HG03460 (cell line): ENCODE results near the gene GSK3B.
"Not testable (repeated sequence)": the region's sequence is repeated elsewhere in the genome, so short reads cannot be mapped to it uniquely, and the experiment has no call there.

Source experiments
- ATAC-seq: cut with Tn5 transposase; IDR thresholded peaks from one replicate; pipeline ENCODE4 v1.9.1; 2021; ENCODE audit not compliant: unreplicated experiment

GSK3B gene

GRCh38 chr3:120021523-120021922, 72.7 kb downstream of the GSK3B start:
- no peak for ATAC-seq

- ATAC-seq: no peak
These were observed 75.9 kb downstream of the GSK3B start for GRCh38 chr3:120018299-120018698.

- no peak for ATAC-seq
These were observed 76.6 kb downstream of the GSK3B start for GRCh38 chr3:120017692-120018091.

- ATAC-seq: no peak
These were observed 80.8 kb downstream of the GSK3B start for GRCh38 chr3:120013481-120013880.

- not testable (repeated sequence) for ATAC-seq
These were observed 88.5 kb downstream of the GSK3B start for GRCh38 chr3:120005741-120006140.

GRCh38 chr3:120004008-120004498, 90.2 kb downstream of the GSK3B start:
- not testable (repeated sequence) for ATAC-seq

GRCh38 chr3:119998166-119998565, 96.1 kb downstream of the GSK3B start:
- no peak for ATAC-seq

GRCh38 chr3:119990888-119991287, 103.4 kb downstream of the GSK3B start:
- no peak for ATAC-seq

- no peak for ATAC-seq
These were observed 104.1 kb downstream of the GSK3B start for GRCh38 chr3:119989981-119990655.

- not testable (repeated sequence) for ATAC-seq
These were observed 107.4 kb downstream of the GSK3B start for GRCh38 chr3:119986812-119987211.

GRCh38 chr3:119981386-119981785, 112.9 kb downstream of the GSK3B start:
- no peak for ATAC-seq

- no peak for ATAC-seq
These were observed 115.6 kb downstream of the GSK3B start for GRCh38 chr3:119978554-119979208.

- no peak for ATAC-seq
These were observed 116.9 kb downstream of the GSK3B start for GRCh38 chr3:119977353-119977752.

- ATAC-seq: no peak
These were observed 118.0 kb downstream of the GSK3B start for GRCh38 chr3:119976214-119976613.

- no peak for ATAC-seq
These were observed 119.6 kb downstream of the GSK3B start for GRCh38 chr3:119974656-119975055.

GRCh38 chr3:119973018-119973646, 121.1 kb downstream of the GSK3B start:
- no peak for ATAC-seq

GRCh38 chr3:119969759-119970158, 124.5 kb downstream of the GSK3B start:
- ATAC-seq: no peak

- no peak for ATAC-seq
These were observed 126.8 kb downstream of the GSK3B start for GRCh38 chr3:119967353-119968006.

GRCh38 chr3:119965692-119966091, 128.6 kb downstream of the GSK3B start:
- no peak for ATAC-seq

- no peak for ATAC-seq
These were observed 130.0 kb downstream of the GSK3B start for GRCh38 chr3:119964294-119964693.

- ATAC-seq: no peak
These were observed 138.3 kb downstream of the GSK3B start for GRCh38 chr3:119955972-119956371.
